HUES48 (cell line): Measurements from ENCODE around the gene BPIFB3.

Source experiments
- H3K27ac ChIP-seq: one replicate; pipeline ENCODE4 v1.7.0; 2013; ENCODE audit warnings: low read depth, low read length, inconsistent platforms
- H3K27me3 ChIP-seq: 2 replicates; pipeline ENCODE4 v1.6.1; 2013; ENCODE audit warnings: mild to moderate bottlenecking, low read length; ENCODE audit not compliant: control insufficient read depth, insufficient read depth
- H3K36me3 ChIP-seq: 2 replicates; pipeline ENCODE4 v1.6.1; 2013; ENCODE audit warnings: low read length; ENCODE audit not compliant: control insufficient read depth, insufficient read depth
- H3K4me1 ChIP-seq: 2 replicates; pipeline ENCODE4 v1.6.1; 2013; ENCODE audit warnings: mild to moderate bottlenecking, low read length; ENCODE audit not compliant: control insufficient read depth, insufficient read depth
- H3K4me3 ChIP-seq: 2 replicates; pipeline ENCODE4 v1.5.1; 2013; ENCODE audit warnings: mild to moderate bottlenecking, low read depth, low read length
- H3K9ac ChIP-seq: 2 replicates; pipeline ENCODE4 v1.6.1; 2013; ENCODE audit warnings: mild to moderate bottlenecking, low read depth, low read length, moderate library complexity
- H3K9me3 ChIP-seq: 2 replicates; pipeline ENCODE4 v1.6.1; 2013; ENCODE audit warnings: low read length; ENCODE audit not compliant: control insufficient read depth, insufficient read depth

The BPIFB3 gene

GRCh38 chr20:33054791-33055190 lies 1.1 kb downstream of the BPIFB3 start:
- H3K9me3 ChIP-seq, result no peaks in the 10 kb centered on the region
- no peak overlapping the region for H3K27ac ChIP-seq
- peaks cover 6% of the 10 kb centered on the region; the same call in 1 of the 2 replicates for H3K4me1 ChIP-seq
- no peaks in the 10 kb centered on the region for H3K36me3 ChIP-seq
- H3K27me3 ChIP-seq, result no peaks in the 10 kb centered on the region
- H3K9ac ChIP-seq, result no peak overlapping the region
- H3K4me3 ChIP-seq, result no peak overlapping the region

- Histone ChIP-seq H3K9ac (no peak overlapping the region), H3K4me3 (no peak overlapping the region), H3K4me1 (no peaks in the 10 kb centered on the region), H3K27me3 (no peaks in the 10 kb centered on the region), H3K9me3 (no peaks in the 10 kb centered on the region), H3K36me3 (no peaks in the 10 kb centered on the region), H3K27ac (no peak overlapping the region)
These were observed 5.4 kb downstream of the BPIFB3 start for GRCh38 chr20:33059136-33059535.

- Histone ChIP-seq H3K36me3 (no peaks in the 10 kb centered on the region), H3K9ac (no peak overlapping the region), H3K4me3 (no peak overlapping the region), H3K27ac (no peak overlapping the region), H3K4me1 (no peaks in the 10 kb centered on the region), H3K9me3 (no peaks in the 10 kb centered on the region), H3K27me3 (no peaks in the 10 kb centered on the region)
These were observed 6.2 kb downstream of the BPIFB3 start for GRCh38 chr20:33059741-33060390.

GRCh38 chr20:33061658-33062028 lies 7.9 kb downstream of the BPIFB3 start:
- no peak overlapping the region for H3K27ac ChIP-seq
- no peaks in the 10 kb centered on the region for H3K4me1 ChIP-seq
- no peaks in the 10 kb centered on the region for H3K36me3 ChIP-seq
- no peak overlapping the region for H3K9ac ChIP-seq
- H3K9me3 ChIP-seq, result no peaks in the 10 kb centered on the region
- no peaks in the 10 kb centered on the region; the same call in 1 of the 2 replicates for H3K27me3 ChIP-seq
- no peak overlapping the region for H3K4me3 ChIP-seq

GRCh38 chr20:33062105-33062824 lies 8.6 kb downstream of the BPIFB3 start:
- Histone ChIP-seq H3K27ac (no peak overlapping the region), H3K9me3 (no peaks in the 10 kb centered on the region), H3K27me3 (no peaks in the 10 kb centered on the region; the same call in 1 of the 2 replicates), H3K4me1 (no peaks in the 10 kb centered on the region), H3K36me3 (no peaks in the 10 kb centered on the region), H3K4me3 (no peak overlapping the region), H3K9ac (no peak overlapping the region)

- Histone ChIP-seq H3K9ac (no peak overlapping the region), H3K27ac (no peak overlapping the region), H3K4me1 (no peaks in the 10 kb centered on the region), H3K4me3 (no peak overlapping the region), H3K36me3 (no peaks in the 10 kb centered on the region), H3K27me3 (no peaks in the 10 kb centered on the region; the same call in 1 of the 2 replicates), H3K9me3 (no peaks in the 10 kb centered on the region)
These were observed 9.1 kb downstream of the BPIFB3 start for GRCh38 chr20:33062825-33063149.

GRCh38 chr20:33063271-33063670 lies 9.6 kb downstream of the BPIFB3 start:
- no peaks in the 10 kb centered on the region; the same call in 1 of the 2 replicates for H3K27me3 ChIP-seq
- H3K27ac ChIP-seq, result no peak overlapping the region
- no peaks in the 10 kb centered on the region for H3K36me3 ChIP-seq
- no peaks in the 10 kb centered on the region for H3K4me1 ChIP-seq
- no peak overlapping the region for H3K9ac ChIP-seq
- H3K4me3 ChIP-seq, result no peak overlapping the region
- no peaks in the 10 kb centered on the region for H3K9me3 ChIP-seq

- H3K27me3 ChIP-seq, result no peaks in the 10 kb centered on the region; the same call in 1 of the 2 replicates
- H3K9me3 ChIP-seq, result no peaks in the 10 kb centered on the region
- no peak overlapping the region for H3K27ac ChIP-seq
These were observed 11.0 kb downstream of the BPIFB3 start for GRCh38 chr20:33064572-33065287.

GRCh38 chr20:33065785-33066184 lies 12.1 kb downstream of the BPIFB3 start:
- H3K9ac ChIP-seq, result no peak overlapping the region
- no peaks in the 10 kb centered on the region for H3K9me3 ChIP-seq
- H3K27ac ChIP-seq, result no peak overlapping the region
- H3K27me3 ChIP-seq, result no peaks in the 10 kb centered on the region; the same call in 1 of the 2 replicates
- H3K4me3 ChIP-seq, result no peak overlapping the region
- H3K36me3 ChIP-seq, result no peaks in the 10 kb centered on the region
- H3K4me1 ChIP-seq, result no peaks in the 10 kb centered on the region

More at GRCh38 chr20:33064572-33065287, 11.0 kb downstream of the BPIFB3 start:
- Histone ChIP-seq H3K36me3 (no peaks in the 10 kb centered on the region), H3K4me3 (no peak overlapping the region), H3K9ac (no peak overlapping the region), H3K4me1 (no peaks in the 10 kb centered on the region)

GRCh38 chr20:33067806-33068205 lies 14.1 kb downstream of the BPIFB3 start:
- Histone ChIP-seq H3K4me1 (no peaks in the 10 kb centered on the region), H3K4me3 (no peak overlapping the region), H3K27me3 (no peaks in the 10 kb centered on the region; the same call in 1 of the 2 replicates), H3K27ac (no peak overlapping the region), H3K9ac (no peak overlapping the region), H3K36me3 (no peaks in the 10 kb centered on the region), H3K9me3 (no peaks in the 10 kb centered on the region)
